Vagina (tissue), 2 donors: ENCODE data around the gene PRKCI. TPM values are rescaled to one million over a fixed set of nuclear protein-coding genes. Genes with fewer than 3 reads are reported as not detected.
"Not testable (repeated sequence)": the region's sequence is repeated elsewhere in the genome, so short reads cannot be mapped to it uniquely, and the experiment has no call there.

ENCODE experiments used
- DNase-seq, 2 donors: peaks; one replicate each; pipeline ENCODE4 v3.0.0-alpha.2; 2017; ENCODE audit errors: extremely low spot score in 2 of 2
- H3K27ac ChIP-seq: fragments of 200-600 bp; sonication (generic); one replicate; pipeline ENCODE4 v1.5.1; 2019
- H3K27me3 ChIP-seq: fragments of 200-600 bp; sonication (generic); one replicate; pipeline ENCODE4 v1.5.1; 2019
- H3K36me3 ChIP-seq, 2 donors: fragments of 200-600 bp; sonication (generic); one replicate each; pipeline ENCODE4 v1.5.1; 2017 to 2019
- H3K4me1 ChIP-seq: fragments of 200-600 bp; sonication (generic); one replicate; pipeline ENCODE4 v1.5.1; 2019
- H3K4me3 ChIP-seq, 2 donors: fragments of 200-600 bp; sonication (generic); 1 replicate in 1 of 2; 2 replicates in 1 of 2; pipeline ENCODE4 v1.5.1; 2016 to 2019
- H3K9me3 ChIP-seq: fragments of 200-600 bp; sonication (generic); one replicate; pipeline ENCODE4 v1.5.1; 2019
- POLR2A ChIP-seq, 2 donors: fragments of 450-650 bp; IDR thresholded peaks; one replicate each; pipeline ENCODE4 v1.6.1; 2017; ENCODE audit warnings: antibody characterized with exemption in 2 of 2, mild to moderate bottlenecking in 2 of 2, moderate library complexity in 2 of 2
- POLR2AphosphoS5 ChIP-seq, 2 donors: sonication (generic); formaldehyde crosslinking; IDR thresholded peaks; one replicate each; pipeline ENCODE4 v1.9.0; 2017; ENCODE audit warnings: antibody characterized with exemption in 2 of 2, mild to moderate bottlenecking in 2 of 2, low read depth in 1 of 2; ENCODE audit not compliant: insufficient read depth in 1 of 2
- intact Hi-C: fragments of 100-400 bp; cut with DNase I; formaldehyde crosslinking; loops from one replicate; pipeline ENCODE4 v1.15.1; 2023
- total RNA-seq: library from RNA; depleted of rRNA; stranded (reverse); fragments of >200 nt; gene quantifications from one replicate; pipeline ENCODE4 v1.2.3, GENCODE V29; 2016
- TF ChIP-seq, protein P1 (sequence below), 3 experiments: fragments of 450-650 bp in 2 of 3; fragments of 200-600 bp in 1 of 3; sonication (generic) in 1 of 3; IDR thresholded peaks; one replicate each; pipeline ENCODE4 v1.5.1; 2017 to 2019; ENCODE audit warnings: antibody characterized with exemption in 3 of 3, mild to moderate bottlenecking in 2 of 3, moderate library complexity in 2 of 3

Gene PRKCI
- total RNA-seq, 1 donor from 2014 or later: 33.9 TPM

DNA sequence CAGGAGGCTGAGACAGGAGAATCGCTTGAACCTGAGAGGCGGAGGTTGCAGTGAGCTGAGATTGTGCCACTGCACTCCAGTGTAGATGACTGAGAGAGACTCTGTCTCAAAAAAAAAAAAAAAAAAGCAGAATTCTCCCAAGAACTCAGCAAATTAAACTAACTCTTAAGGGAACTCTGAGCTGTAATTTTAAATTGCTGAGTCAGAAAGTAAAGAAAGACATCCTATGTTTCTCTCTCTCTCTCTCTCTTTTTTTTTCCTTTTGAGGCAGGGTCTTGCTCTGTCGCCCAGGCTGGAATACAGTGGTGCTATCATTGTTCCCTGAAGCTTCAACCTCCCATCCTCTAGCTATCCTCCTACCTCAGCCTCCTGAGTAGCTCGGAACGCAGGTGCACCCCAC lies 20.7 kb upstream of the PRKCI start:
- Histone ChIP-seq H3K4me3 (no peak overlapping the region), H3K9me3 (no peaks in the 10 kb centered on the region), H3K27me3 (no peaks in the 10 kb centered on the region), H3K36me3 (no peaks in the 10 kb centered on the region), H3K4me1 (no peaks in the 10 kb centered on the region), H3K27ac (no peak overlapping the region)
- intact Hi-C loops: no loop called here
- TF ChIP-seq POLR2A (IDR thresholded peaks at IDR 0.05): no peak
- TF ChIP-seq, protein P1, sequence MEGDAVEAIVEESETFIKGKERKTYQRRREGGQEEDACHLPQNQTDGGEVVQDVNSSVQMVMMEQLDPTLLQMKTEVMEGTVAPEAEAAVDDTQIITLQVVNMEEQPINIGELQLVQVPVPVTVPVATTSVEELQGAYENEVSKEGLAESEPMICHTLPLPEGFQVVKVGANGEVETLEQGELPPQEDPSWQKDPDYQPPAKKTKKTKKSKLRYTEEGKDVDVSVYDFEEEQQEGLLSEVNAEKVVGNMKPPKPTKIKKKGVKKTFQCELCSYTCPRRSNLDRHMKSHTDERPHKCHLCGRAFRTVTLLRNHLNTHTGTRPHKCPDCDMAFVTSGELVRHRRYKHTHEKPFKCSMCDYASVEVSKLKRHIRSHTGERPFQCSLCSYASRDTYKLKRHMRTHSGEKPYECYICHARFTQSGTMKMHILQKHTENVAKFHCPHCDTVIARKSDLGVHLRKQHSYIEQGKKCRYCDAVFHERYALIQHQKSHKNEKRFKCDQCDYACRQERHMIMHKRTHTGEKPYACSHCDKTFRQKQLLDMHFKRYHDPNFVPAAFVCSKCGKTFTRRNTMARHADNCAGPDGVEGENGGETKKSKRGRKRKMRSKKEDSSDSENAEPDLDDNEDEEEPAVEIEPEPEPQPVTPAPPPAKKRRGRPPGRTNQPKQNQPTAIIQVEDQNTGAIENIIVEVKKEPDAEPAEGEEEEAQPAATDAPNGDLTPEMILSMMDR (IDR thresholded peaks at IDR 0.05): no peak
- TF ChIP-seq POLR2AphosphoS5 (IDR thresholded peaks at IDR 0.05; ENCODE audit: insufficient read depth in 1 of 2, low read depth in 1 of 2): no peak
- DNase-seq: no peak

DNA sequence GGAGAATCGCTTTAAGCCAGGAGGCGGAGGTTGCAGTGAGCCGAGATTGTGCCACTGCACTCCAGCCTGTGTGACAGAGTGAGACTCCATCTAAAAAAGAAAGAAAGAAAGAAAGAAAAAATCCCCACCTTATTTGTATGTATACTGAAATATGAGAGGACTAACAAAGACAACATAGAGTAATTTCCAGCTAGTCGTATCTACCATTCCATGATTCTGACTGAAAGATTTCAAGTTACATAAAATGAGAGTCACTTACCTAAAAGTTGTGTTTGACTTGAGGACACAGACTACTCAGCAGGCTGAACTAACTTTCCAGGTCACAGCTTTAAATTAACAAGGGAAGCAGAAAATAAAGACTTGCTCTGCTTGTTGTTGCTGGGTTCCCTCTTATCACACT lies 18.8 kb upstream of the PRKCI start:
- Histone ChIP-seq H3K9me3 (no peaks in the 10 kb centered on the region), H3K27me3 (no peaks in the 10 kb centered on the region), H3K4me1 (no peaks in the 10 kb centered on the region), H3K4me3 (no peak overlapping the region), H3K36me3 (no peaks in the 10 kb centered on the region), H3K27ac (no peak overlapping the region)
- TF ChIP-seq POLR2A (IDR thresholded peaks at IDR 0.05) (no peak), POLR2AphosphoS5 (IDR thresholded peaks at IDR 0.05; ENCODE audit: insufficient read depth in 1 of 2, low read depth in 1 of 2) (no peak)
- TF ChIP-seq, protein P1 (IDR thresholded peaks at IDR 0.05): no peak
- DNase-seq: no peak
- intact Hi-C loops: no loop called here

DNA sequence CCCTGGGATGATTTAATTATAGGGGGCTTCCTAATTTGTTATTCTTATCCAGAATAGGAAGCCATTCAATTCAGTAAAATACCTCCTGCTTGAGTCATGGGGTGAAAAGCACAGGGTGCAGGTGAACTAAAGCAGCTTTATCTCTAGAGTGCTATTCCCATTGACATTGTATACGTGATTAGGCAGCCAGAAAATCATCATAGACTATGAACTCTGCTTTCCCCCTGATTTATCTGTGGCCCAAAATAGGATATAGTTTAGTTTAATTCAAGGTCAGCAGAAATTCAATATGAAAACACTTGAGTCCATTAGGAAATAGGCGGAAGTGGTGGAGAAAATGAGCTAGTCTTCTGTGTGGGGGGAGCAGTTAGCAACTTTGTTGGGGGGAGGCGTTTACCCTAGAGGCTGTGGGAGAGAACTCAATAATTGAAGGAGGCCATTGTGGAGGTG lies 18.2 kb upstream of the PRKCI start:
- no peak overlapping the region for H3K4me3 ChIP-seq
- no peak for DNase-seq
- TF ChIP-seq, protein P1 (IDR thresholded peaks at IDR 0.05): no peak
- TF ChIP-seq POLR2AphosphoS5 (IDR thresholded peaks at IDR 0.05; ENCODE audit: insufficient read depth in 1 of 2, low read depth in 1 of 2) (no peak), POLR2A (IDR thresholded peaks at IDR 0.05) (no peak)
- intact Hi-C loops: no loop called here
- H3K36me3 ChIP-seq: no peaks in the 10 kb centered on the region
- H3K4me1 ChIP-seq: no peaks in the 10 kb centered on the region
- no peaks in the 10 kb centered on the region for H3K9me3 ChIP-seq
- no peaks in the 10 kb centered on the region for H3K27me3 ChIP-seq
- no peak overlapping the region for H3K27ac ChIP-seq

DNA sequence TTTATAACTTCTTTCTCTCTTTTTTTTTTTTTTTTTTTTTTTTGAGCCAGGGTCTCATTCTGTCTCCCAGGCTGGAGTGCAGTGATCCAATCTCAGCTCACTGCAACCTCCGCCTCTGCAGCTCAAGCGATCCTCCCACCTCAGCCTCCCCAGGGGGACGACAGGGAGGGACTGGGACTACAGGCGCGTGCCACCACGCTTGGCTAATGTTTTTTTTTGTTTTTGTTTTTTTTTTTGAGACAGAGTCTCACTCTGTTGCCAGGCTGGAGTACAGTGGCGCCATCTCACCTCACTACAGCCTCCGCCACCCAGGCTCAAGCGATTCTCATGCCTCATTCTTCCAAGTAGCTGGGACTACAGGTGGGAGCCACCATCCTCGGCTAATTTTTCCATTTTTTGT lies 17.7 kb upstream of the PRKCI start:
- no peak for DNase-seq
- Histone ChIP-seq H3K4me1 (no peaks in the 10 kb centered on the region), H3K27me3 (no peaks in the 10 kb centered on the region), H3K27ac (no peak overlapping the region), H3K9me3 (no peaks in the 10 kb centered on the region), H3K36me3 (no peaks in the 10 kb centered on the region), H3K4me3 (no peak overlapping the region)
- intact Hi-C loops: no loop called here
- TF ChIP-seq POLR2AphosphoS5 (IDR thresholded peaks at IDR 0.05; ENCODE audit: insufficient read depth in 1 of 2, low read depth in 1 of 2) (no peak), POLR2A (IDR thresholded peaks at IDR 0.05) (no peak)
- TF ChIP-seq, protein P1 (IDR thresholded peaks at IDR 0.05): no peak

DNA sequence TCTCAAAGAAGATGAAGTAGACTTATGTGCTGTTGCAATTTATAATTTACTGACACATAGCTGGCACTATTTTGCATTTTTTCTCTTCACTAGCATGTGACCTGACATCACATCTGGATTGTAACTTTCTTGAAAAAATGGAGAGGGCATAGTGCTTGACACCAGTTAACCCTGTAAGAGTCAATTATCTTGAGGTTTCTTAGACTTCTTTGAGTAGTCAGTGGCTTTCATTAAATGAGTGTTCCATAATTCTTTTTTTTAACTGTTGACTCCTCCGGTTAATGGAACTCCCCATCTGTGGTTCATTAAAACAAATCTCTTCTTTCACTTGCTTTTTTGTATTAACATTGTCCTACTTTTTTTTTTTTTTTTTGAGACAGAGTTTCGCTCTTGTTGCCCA lies 16.9 kb upstream of the PRKCI start:
- Histone ChIP-seq H3K27me3 (no peaks in the 10 kb centered on the region), H3K27ac (no peak overlapping the region), H3K9me3 (no peaks in the 10 kb centered on the region), H3K4me1 (no peaks in the 10 kb centered on the region), H3K4me3 (no peak overlapping the region), H3K36me3 (no peaks in the 10 kb centered on the region)
- DNase-seq: no peak
- intact Hi-C loops: no loop called here
- TF ChIP-seq, protein P1 (IDR thresholded peaks at IDR 0.05): no peak
- TF ChIP-seq POLR2AphosphoS5 (IDR thresholded peaks at IDR 0.05; ENCODE audit: insufficient read depth in 1 of 2, low read depth in 1 of 2): peak in 1 of 2 donors; percentile 30

DNA sequence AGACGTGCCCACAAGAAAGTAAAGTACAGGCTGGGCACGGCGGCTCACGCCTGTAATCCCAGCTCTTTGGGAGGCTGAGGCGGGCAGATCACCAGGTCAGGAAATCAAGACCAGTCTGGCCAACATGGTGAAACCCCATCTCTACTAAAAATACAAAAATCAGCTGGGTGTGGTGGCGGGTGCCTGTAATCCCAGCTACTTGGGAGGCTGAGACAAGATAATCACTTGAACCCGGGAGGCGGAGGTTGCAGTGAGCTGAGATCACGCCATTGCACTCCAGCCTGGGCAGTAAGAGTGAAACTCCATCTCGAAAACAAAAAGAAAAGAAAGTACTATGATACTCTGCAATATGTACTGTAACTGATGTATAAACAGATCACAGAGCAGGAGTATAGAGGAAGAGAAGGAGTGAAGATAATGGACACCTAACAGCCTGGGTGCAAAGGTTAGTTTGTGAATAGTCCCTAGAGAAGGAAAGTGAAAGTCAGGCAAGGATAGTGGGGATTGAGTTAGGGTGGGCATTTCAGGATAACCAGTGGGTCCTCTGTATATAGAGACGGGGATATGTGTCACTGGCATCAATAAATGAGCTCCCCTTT lies 16.0 kb upstream of the PRKCI start:
- H3K9me3 ChIP-seq, intact Hi-C loops, H3K4me3 ChIP-seq, H3K36me3 ChIP-seq, H3K27me3 ChIP-seq, H3K27ac ChIP-seq, DNase-seq, H3K4me1 ChIP-seq: not testable (repeated sequence)
